SW 1271 (cell line): Measurements from ENCODE around the gene NRP2.

Experiments used
- DNase-seq, 2 experiments: peaks; one replicate each; lab custom pipeline; 2025; lab: John Stamatoyannopoulos, UW

NRP2 gene

GRCh38 chr2:205808486-205809121 lies 126.3 kb downstream of the NRP2 start:
- no peak for DNase-seq

GRCh38 chr2:205811387-205811786 lies 129.1 kb downstream of the NRP2 start:
- DNase-seq = no peak

GRCh38 chr2:205814039-205814364 lies 131.7 kb downstream of the NRP2 start:
- no peak for DNase-seq

GRCh38 chr2:205815673-205816072 lies 133.4 kb downstream of the NRP2 start:
- no peak for DNase-seq

- DNase-seq = no peak
Observed at GRCh38 chr2:205816268-205816667, 134.0 kb downstream of the NRP2 start.

- DNase-seq = no peak
Observed at GRCh38 chr2:205822579-205822978, 140.3 kb downstream of the NRP2 start.

- no peak for DNase-seq
Observed at GRCh38 chr2:205827809-205828365, 145.6 kb downstream of the NRP2 start.

- no peak for DNase-seq
Observed at GRCh38 chr2:205833864-205834263, 151.6 kb downstream of the NRP2 start.

- no peak for DNase-seq
Observed at GRCh38 chr2:205834796-205835195, 152.5 kb downstream of the NRP2 start.

- no peak for DNase-seq
Observed at GRCh38 chr2:205835251-205835791, 153.0 kb downstream of the NRP2 start.

- no peak for DNase-seq
Observed at GRCh38 chr2:205835923-205836322, 153.6 kb downstream of the NRP2 start.

- no peak for DNase-seq
Observed at GRCh38 chr2:205836477-205837221, 154.3 kb downstream of the NRP2 start.

- no peak for DNase-seq
Observed at GRCh38 chr2:205837663-205838062, 155.4 kb downstream of the NRP2 start.

GRCh38 chr2:205845446-205845845 lies 163.1 kb downstream of the NRP2 start:
- no peak for DNase-seq
